HG02981 (cell line): ENCODE results near the gene MAS1.
"Not testable (repeated sequence)": the region's sequence is repeated elsewhere in the genome, so short reads cannot be mapped to it uniquely, and the experiment has no call there.

Source experiments
- ATAC-seq: cut with Tn5 transposase; IDR thresholded peaks from one replicate; pipeline ENCODE4 v1.9.1; 2021; ENCODE audit warnings: mild to moderate bottlenecking, moderate library complexity; ENCODE audit not compliant: unreplicated experiment

The MAS1 gene

GRCh38 chr6:159916237-159916636, 25.4 kb downstream of the MAS1 start:
- ATAC-seq, result no peak

GRCh38 chr6:159916752-159917151, 26.0 kb downstream of the MAS1 start:
- no peak for ATAC-seq

- no peak for ATAC-seq
These were observed 28.3 kb downstream of the MAS1 start for GRCh38 chr6:159919011-159919511.

DNA sequence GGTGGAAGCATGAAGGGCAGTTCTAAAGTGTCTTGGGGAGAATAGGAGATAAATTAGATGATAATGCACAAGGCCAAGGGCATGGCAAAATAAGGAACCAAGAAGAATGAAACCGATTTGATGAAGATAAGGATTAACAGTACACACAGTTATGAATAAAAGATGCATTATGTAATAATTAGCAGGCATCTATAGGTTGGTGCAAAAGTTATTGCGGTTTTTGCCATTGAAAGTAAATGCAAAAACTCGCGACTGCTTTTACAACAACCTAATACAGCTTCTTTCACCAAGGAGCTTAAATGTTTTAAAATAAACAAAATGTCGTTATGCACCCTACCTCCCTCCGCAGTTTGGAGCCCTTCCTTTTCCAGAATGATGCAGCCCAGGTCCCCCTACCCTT, 29.0 kb downstream of the MAS1 start:
- ATAC-seq, result no peak

DNA sequence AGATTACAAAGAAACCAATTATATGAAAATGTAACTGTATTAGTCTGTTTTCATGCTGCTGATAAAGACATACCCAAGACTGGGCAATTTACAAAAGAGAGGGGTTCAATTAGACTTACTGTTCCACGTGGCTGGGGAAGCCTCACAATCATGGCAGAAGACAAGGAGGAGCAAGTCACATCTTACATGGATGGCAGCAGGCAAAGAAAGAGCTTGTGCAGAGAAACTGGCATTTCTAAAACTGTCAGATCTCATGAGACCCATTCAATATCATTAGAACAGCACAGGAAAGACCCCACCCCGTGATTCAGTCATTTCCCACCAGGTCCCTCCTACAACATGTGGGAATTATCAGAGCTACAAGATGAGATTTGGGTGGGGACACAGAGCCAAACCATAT, 33.4 kb downstream of the MAS1 start:
- ATAC-seq, result not testable (repeated sequence)

DNA sequence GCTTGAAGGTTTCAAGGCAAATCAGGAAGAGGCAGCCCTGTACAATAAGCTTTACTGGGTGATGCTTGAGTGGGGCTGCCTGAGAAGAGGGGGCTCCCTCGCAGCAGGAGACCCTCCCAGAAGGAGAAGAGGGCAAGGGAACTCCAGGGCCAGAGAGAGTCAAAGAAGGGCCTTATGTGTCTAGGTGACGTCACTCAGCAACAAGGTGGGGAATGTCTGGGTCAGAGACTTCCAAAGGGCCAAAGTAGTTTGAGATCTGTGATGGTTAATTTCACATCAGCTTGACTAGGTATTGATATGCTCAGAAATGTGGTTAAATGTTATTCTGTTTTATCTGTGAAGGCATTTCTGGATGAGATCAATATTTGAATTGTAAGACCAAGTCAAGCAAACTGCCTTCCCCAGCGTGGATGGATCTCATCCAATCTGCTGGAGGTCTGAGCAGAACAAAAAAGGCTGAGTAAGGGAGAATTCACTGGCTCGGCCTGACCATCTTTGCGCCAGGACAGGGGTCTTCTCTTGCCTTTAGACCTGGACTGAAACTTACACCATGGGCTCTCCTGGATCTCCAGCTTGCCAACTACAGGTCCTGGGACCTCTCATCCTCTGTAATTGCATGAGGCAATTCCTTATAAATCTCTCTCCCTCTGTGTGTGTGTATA, 35.9 kb downstream of the MAS1 start:
- no peak for ATAC-seq

DNA sequence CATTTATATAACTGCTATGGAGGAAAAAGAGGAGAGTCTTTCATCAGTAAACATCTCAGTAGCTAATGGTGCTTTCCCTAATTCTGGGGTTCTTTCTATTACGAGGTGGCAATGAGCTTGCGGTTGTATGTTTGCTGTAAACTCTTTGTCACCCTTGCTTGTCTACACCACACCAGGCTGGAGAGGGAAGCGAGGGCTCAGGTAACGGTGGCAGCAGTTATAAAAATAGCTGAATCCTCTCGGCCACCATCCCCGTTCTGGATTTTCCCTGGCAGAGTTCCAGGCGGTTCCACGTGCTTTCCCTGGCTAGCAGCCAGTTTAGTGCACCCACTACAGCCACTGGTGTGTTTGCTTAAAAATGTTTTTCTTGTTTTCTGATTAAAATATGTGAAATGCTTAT, 39.0 kb downstream of the MAS1 start:
- ATAC-seq, result peak; percentile 42

GRCh38 chr6:159931112-159931511, 40.3 kb downstream of the MAS1 start:
- peak; percentile 88 for ATAC-seq

- ATAC-seq, result peak; percentile 14
These were observed 41.1 kb downstream of the MAS1 start for GRCh38 chr6:159931846-159932245.

- no peak for ATAC-seq
These were observed 42.3 kb downstream of the MAS1 start for GRCh38 chr6:159933077-159933476.

DNA sequence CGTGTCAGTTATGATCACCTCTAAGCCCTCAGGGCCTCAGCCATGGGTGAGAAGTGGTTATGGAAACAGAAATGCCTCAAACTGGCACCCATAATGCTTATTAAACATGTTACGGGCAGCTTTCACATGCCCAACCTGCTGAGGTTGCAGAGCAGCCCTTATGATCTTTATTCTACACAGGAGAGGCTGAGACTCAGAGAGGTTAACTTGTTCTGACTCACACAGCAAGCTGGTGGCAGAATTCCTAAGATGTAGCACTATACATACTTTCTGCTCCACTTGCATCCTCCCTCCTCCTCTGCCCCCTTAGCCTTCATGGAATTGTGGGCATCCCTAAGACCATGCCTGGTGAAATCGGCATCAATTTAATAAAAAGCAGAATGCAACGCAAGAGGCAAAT, 43.4 kb downstream of the MAS1 start:
- ATAC-seq, result no peak

GRCh38 chr6:159935065-159935464, 44.3 kb downstream of the MAS1 start:
- ATAC-seq, result no peak

GRCh38 chr6:159935633-159936032, 44.8 kb downstream of the MAS1 start:
- no peak for ATAC-seq

DNA sequence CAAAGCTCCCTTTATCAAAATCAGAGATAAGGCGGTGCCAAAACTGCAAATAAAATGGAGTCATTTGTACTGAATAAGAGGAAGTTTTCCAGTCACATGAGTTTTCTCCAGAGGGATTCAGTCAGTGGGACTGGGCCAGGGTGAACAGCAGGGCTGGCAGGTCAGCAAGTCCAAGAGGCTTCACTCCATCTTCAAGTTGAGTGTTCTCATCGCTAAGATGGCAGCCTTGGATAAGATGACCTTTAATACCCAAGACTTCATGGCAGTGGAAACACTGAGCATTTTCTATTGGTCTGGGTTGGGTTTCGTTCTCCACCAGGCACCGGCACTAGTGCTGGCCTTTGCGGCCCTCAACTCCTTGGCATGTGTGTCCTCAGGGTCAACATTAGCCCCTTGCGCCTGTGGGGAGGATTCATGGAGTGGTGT, 48.8 kb downstream of the MAS1 start:
- ATAC-seq, result no peak
